Hepatocyte (in vitro differentiated cells): ENCODE results near the gene DIP2C.

ENCODE experiments used
- EZH2 ChIP-seq: fragments of 200-600 bp; sonication (generic); IDR thresholded peaks from 2 replicates; pipeline ENCODE4 v1.6.1; 2016; ENCODE audit warnings: antibody characterized with exemption, mild to moderate bottlenecking, borderline replicate concordance
- EZH2phosphoT487 ChIP-seq: fragments of 200-600 bp; sonication (generic); IDR thresholded peaks from one replicate; pipeline ENCODE4 v1.6.1; 2018; ENCODE audit warnings: antibody characterized with exemption, mild to moderate bottlenecking, low read depth, moderate library complexity; ENCODE audit not compliant: unreplicated experiment, severe bottlenecking
- TF ChIP-seq, protein P1 (sequence below): fragments of 200-600 bp; sonication (generic); IDR thresholded peaks from 2 replicates; pipeline ENCODE4 v1.5.1; 2016; ENCODE audit warnings: antibody characterized with exemption, mild to moderate bottlenecking; ENCODE audit not compliant: poor library complexity

DNA sequence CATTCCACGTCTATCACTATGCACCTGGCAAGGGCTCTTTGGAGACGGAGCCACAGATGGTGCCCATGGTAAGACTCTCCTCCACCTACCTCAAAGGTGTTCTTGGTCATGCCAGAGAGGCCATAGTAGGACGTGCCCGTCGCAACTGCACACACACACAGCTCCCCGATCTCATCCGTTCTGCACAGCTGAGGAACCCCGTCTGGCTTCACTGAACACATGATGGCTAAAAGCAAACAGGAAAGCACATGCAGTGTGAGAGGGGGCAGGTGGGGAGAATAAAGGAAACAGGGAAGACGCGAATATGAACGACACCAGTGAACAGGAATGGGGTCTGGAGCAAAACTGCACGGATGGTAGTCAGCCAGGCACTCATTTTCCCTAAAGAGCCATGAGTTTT, 323.3 kb downstream of the DIP2C start:
- TF ChIP-seq, protein P1, sequence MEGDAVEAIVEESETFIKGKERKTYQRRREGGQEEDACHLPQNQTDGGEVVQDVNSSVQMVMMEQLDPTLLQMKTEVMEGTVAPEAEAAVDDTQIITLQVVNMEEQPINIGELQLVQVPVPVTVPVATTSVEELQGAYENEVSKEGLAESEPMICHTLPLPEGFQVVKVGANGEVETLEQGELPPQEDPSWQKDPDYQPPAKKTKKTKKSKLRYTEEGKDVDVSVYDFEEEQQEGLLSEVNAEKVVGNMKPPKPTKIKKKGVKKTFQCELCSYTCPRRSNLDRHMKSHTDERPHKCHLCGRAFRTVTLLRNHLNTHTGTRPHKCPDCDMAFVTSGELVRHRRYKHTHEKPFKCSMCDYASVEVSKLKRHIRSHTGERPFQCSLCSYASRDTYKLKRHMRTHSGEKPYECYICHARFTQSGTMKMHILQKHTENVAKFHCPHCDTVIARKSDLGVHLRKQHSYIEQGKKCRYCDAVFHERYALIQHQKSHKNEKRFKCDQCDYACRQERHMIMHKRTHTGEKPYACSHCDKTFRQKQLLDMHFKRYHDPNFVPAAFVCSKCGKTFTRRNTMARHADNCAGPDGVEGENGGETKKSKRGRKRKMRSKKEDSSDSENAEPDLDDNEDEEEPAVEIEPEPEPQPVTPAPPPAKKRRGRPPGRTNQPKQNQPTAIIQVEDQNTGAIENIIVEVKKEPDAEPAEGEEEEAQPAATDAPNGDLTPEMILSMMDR, result no peak
- TF ChIP-seq EZH2phosphoT487 (no peak), EZH2 (no peak)
